GM12865 (cell line): ENCODE measurements around the gene MRPS34.

ENCODE experiments used
- DNase-seq: peaks from one replicate; pipeline ENCODE4 v3.0.0; 2010; ENCODE audit warnings: low read depth
- H3K4me3 ChIP-seq: 2 replicates; pipeline ENCODE4 v1.5.1; 2011; ENCODE audit warnings: mild to moderate bottlenecking, low read depth, low read length, control low read depth
- TF ChIP-seq, protein P1 (sequence below): IDR thresholded peaks from 2 replicates; pipeline ENCODE4 v1.5.1; 2011; ENCODE audit warnings: low read length, control low read depth, low read depth, inconsistent platforms; ENCODE audit not compliant: insufficient read depth; ENCODE audit errors: missing control alignments

The MRPS34 gene

DNA sequence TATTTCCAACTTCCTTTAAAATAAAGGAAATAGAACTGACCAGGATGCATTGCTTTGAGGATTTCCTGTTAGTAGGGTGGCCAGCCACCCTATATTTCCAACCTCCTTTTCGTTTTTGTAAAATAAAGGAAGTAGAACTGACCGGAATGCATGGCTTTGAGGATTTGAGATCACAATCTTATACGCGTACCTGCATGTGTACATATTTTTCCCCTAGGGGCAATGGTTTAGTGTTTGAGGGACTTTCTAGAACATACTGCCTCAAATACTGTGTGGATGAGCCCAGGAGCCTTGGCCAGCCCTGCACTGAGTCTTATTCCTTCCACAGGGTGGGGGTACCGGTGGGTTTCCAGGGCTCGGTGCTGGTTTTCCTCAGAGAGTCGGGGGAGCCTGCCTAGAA, 41.3 kb downstream of the MRPS34 start:
- no peak overlapping the region for H3K4me3 ChIP-seq
- TF ChIP-seq, protein P1, sequence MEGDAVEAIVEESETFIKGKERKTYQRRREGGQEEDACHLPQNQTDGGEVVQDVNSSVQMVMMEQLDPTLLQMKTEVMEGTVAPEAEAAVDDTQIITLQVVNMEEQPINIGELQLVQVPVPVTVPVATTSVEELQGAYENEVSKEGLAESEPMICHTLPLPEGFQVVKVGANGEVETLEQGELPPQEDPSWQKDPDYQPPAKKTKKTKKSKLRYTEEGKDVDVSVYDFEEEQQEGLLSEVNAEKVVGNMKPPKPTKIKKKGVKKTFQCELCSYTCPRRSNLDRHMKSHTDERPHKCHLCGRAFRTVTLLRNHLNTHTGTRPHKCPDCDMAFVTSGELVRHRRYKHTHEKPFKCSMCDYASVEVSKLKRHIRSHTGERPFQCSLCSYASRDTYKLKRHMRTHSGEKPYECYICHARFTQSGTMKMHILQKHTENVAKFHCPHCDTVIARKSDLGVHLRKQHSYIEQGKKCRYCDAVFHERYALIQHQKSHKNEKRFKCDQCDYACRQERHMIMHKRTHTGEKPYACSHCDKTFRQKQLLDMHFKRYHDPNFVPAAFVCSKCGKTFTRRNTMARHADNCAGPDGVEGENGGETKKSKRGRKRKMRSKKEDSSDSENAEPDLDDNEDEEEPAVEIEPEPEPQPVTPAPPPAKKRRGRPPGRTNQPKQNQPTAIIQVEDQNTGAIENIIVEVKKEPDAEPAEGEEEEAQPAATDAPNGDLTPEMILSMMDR: no peak
- DNase-seq: no peak

DNA sequence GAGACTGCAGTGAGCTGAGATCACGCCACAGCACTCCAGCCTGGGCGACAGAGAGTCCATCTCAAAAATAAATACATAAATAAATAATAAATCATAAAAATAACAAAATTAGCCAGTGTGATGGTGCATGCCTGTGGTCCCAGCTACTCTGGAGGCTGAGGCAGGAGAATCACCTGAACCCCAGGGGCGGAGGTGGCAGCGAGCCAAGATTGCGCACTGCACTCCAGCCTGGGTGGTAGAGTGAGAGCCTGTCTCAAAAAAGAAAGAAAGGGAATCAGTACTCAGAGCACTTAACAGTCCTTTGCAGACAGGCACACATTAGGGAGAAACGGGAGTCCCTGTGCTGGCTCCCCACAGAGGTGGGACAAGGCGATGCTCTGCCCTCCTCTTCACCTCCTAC, 41.9 kb downstream of the MRPS34 start:
- no peak for DNase-seq
- H3K4me3 ChIP-seq: no peak overlapping the region
- TF ChIP-seq, protein P1: no peak

DNA sequence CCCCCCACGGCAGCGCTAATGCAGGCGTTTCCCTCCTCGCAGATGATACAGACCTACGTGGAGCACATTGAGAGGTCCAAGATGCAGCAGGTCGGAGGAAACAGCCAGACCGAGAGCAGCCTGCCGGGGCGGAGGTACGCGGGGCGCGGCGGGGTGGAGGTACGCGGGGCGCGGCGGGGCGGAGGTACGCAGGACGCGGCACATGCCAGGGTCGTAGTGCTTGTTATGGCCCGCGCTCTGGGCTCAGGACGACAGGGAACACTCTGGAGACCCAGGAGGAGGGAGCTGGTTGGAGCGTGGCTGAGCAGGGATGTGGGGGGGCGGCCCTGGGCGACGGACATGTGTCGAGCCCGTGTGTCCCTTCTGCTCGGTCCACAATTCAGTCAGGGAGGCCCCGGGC, 43.5 kb downstream of the MRPS34 start:
- H3K4me3 ChIP-seq: no peak overlapping the region
- TF ChIP-seq, protein P1: no peak
- DNase-seq: no peak

DNA sequence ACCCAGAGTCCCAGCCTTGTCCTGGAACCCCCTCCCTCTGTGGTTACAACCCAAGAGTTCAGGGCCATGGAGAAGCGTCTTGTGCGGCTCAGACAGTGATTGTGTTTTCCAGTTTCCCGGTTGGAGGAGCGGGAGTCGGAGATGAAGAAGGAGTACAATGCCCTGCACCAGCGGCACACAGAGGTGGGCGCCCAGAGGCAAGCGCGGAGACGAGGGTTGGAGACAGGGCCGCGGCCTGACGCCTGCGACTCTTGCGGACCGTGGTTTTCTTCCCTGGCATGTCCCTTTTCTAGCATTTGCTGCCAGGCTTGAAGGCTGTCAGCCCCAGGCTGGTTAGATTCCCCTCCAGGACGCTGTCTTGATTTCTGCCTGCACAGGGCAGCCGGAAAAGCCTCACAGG, 43.9 kb downstream of the MRPS34 start:
- no peak overlapping the region for H3K4me3 ChIP-seq
- TF ChIP-seq, protein P1: no peak
- no peak for DNase-seq

DNA sequence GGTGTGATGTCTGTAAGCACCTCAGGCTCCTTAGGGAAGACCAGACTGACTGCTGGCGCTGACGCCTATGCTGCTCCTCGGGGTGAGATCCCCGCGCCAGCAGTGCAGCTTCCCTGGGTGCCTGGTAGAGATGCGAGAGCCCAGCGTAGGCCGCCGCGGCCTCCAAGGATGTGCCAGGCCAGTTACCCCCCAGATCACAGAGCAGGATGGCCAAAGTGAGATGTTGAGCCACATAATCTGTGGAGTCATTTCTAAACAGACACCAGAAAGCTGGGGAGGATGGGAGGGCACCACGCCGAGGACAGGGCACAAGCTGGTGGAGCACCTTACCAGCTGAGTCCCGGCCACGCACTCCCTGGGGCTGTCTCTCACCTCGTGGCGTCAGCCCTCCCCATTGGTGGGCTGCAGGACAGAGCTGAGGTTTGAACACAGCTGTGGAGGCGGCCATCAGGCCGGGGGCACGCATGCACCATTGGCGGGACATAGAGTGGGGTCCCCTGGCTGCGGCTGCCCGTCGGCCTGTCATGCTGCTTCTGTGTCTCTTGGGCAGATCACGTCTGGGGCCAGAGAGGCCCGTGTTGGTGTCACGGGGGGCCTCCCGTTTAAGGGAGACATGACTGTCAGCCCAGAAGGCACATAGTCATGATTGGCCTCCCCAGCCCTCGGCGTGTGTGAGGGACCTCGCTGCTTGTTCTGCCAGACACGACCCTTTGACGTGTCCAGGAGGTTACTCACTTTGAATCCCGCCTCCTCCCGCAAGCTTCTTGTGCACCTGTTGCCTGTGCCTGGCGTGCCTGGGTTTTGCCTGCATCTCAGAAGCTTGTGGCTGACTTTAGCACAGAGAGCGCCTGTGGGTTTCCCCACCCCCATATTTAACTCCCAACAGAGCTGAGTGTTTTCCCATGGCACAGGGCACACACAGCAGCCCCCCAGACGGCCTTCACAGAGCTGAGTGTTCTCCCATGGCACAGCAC, 45.0 kb downstream of the MRPS34 start:
- DNase-seq: no peak
- H3K4me3 ChIP-seq: no peak overlapping the region
- TF ChIP-seq, protein P1: no peak

DNA sequence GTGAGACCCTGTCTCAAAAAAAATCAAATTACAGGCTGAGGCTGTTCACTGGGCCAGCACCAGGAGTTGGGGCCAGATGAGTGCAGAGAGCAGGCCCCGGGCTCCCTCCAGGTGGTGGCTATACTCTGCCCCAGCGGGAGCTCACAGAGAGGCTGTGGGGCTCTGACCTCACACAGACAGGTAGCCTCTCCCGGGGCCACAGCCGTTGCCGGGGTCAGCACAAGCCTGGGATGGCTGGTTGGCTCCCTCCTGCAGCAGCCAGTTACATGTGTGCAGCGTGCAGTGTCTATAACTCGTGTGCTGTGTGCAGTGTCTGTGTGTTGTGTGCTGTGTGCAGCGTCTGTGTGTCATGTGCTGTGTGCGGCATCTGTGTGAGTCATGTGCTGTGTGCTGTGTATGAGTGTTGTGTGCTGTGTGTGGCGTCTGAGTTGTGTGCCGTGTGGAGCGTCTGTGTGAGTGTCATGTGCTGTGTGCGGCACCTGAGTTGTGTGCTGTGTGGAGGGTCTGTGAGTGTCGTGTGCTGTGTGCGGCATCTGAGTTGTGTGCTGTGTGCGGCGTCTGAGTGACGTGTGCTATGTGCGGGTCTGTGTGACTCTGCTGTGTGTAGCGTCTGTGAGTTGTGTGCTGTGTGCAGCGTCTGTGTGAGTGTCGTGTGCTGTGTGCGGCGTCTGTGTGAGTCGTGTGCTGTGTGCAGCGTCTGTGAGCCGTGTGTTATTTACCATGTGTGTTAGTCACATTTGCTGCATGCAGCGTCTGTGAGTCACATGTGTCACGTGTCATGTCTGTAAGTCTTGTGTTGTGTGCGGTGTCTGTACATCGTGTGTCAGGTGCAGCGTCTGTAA, 46.1 kb downstream of the MRPS34 start:
- no peak for DNase-seq
- no peak overlapping the region for H3K4me3 ChIP-seq
- TF ChIP-seq, protein P1: no peak
